ENCODE data around the gene POLR3A.

Gene POLR3A

DNA sequence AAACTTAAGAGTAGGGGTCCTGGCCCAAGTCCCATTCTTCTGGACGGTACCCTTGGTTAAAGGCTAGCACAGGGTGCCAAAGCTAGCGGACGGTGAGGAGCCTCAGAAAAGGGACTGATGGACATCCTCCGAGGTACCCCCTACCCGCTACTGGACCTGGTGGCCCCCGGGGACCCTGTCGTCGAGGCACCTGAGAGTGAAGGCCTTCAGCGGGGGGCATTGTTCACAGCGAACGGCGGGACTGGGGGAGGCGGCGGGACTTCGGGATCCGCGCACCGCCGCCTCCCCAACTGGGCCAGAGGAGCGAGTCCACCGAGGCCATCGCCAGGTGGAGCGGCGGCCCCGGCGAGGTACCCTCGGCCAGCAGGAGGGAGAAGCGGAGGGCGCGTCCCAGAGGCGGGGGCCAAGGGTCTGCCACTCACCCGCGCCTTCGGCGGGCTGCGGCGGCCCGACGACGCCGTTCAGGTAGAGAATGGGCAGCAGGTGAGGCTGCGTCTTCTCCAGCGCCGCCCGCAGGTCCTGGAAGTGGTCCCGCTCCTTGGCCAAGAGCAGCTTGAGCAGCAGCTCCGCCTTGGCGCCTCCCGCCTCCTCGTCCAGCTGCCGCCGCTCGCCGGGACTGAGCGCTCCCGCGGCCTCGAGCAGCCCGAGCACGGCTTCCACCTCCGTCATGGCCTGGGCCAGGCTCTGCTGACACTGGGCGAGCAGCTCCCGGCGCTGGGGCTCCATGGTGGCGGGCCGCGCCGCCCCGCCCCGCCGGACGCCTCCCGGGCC is 103.3 kb downstream of the POLR3A start:
- Histone ChIP-seq H3K36me3 (ENCODE audit: control insufficient read depth in 4 of 4, insufficient read depth in 4 of 4, low read length in 3 of 4) (no peaks in the 10 kb centered on the region), H3K4me1 (ENCODE audit: control extremely low read depth in 1 of 4, control insufficient read depth in 4 of 4, insufficient read depth in 4 of 4, low read length in 3 of 4) (peaks cover 0 to 20% (median 18%) of the 10 kb centered on the region in 4 experiments), H3K4me3 (ENCODE audit: control insufficient read depth in 1 of 7, extremely low read depth in 1 of 7, insufficient read depth in 4 of 7, low read depth in 2 of 7, low read length in 6 of 7) (peak overlapping the region; percentile 57 to 84 (median 71)), H3K27me3 (replicated peaks in 2 of 5; ENCODE audit: control insufficient read depth in 4 of 5, insufficient read depth in 5 of 5, low read length in 4 of 5) (peaks cover 11 to 52% (median 30%) of the 10 kb centered on the region in 5 experiments), H3K9me3 (ENCODE audit: control extremely low read depth in 1 of 5, control insufficient read depth in 4 of 5, insufficient read depth in 2 of 5, low read depth in 1 of 5, low read length in 4 of 5) (no peaks in the 10 kb centered on the region), H3K27ac (ENCODE audit: insufficient read depth in 1 of 2, low read depth in 1 of 2, low read length in 2 of 2, poor library complexity in 1 of 2, severe bottlenecking in 2 of 2) (peak overlapping the region in 1 of 2 experiments; percentile 5)
- 2% methylated on average over 72 of the region's 73 CpGs for WGBS (ENCODE audit: insufficient coverage)
- POLR2A ChIA-PET = no interaction called here
- CTCF ChIA-PET = interaction anchor here (0.7 to 0.9 kb wide), 2 partner anchors 9 to 27 kb away, joined by 3 read pairs; no protein-coding TSS in a partner anchor
- DNase-seq = peak in 2 of 3 donors; percentile 45 to 60

DNA sequence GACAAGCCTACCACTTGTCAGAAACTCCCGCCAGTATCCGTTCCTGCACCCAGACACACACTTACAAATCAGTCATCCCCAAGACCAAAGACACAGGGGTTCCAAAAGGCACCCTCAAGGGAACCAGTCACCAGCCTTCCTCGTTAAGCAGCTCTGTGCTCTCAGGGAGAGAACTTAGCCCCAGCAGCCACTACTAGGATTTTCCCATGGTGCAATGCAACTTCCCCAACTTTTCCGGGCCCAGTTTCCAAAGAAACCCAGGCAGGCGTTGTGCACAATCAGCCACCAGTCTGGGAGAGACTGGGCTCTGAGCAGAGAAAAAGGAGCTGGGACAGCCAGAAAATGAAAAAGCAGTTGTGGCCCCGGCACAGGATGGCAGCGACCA is 103.9 kb downstream of the POLR3A start:
- Histone ChIP-seq H3K4me1 (ENCODE audit: control extremely low read depth in 1 of 4, control insufficient read depth in 4 of 4, insufficient read depth in 4 of 4, low read length in 3 of 4) (peaks cover 0 to 20% (median 18%) of the 10 kb centered on the region in 4 experiments), H3K27ac (ENCODE audit: insufficient read depth in 1 of 2, low read depth in 1 of 2, low read length in 2 of 2, poor library complexity in 1 of 2, severe bottlenecking in 2 of 2) (peak overlapping the region in 1 of 2 experiments; percentile 5), H3K36me3 (ENCODE audit: control insufficient read depth in 4 of 4, insufficient read depth in 4 of 4, low read length in 3 of 4) (no peaks in the 10 kb centered on the region), H3K4me3 (ENCODE audit: control insufficient read depth in 1 of 7, extremely low read depth in 1 of 7, insufficient read depth in 4 of 7, low read depth in 2 of 7, low read length in 6 of 7) (peak overlapping the region in 6 of 7 experiments; percentile 57 to 84 (median 72)), H3K9me3 (ENCODE audit: control extremely low read depth in 1 of 5, control insufficient read depth in 4 of 5, insufficient read depth in 2 of 5, low read depth in 1 of 5, low read length in 4 of 5) (no peaks in the 10 kb centered on the region), H3K27me3 (replicated peaks in 2 of 5; ENCODE audit: control insufficient read depth in 4 of 5, insufficient read depth in 5 of 5, low read length in 4 of 5) (peaks cover 11 to 52% (median 30%) of the 10 kb centered on the region in 5 experiments)
- no peak for DNase-seq
- POLR2A ChIA-PET = no interaction called here
- CTCF ChIA-PET = interaction anchor here (0.7 kb wide), 1 partner anchor 10 kb away, joined by 3 read pairs; no protein-coding TSS in a partner anchor
- 29% methylated on average over 7 of the region's 7 CpGs for WGBS (ENCODE audit: insufficient coverage)

GRCh38 chr10:77922566-77923179 is 106.6 kb downstream of the POLR3A start:
- peaks cover 8 to 28% (median 21%) of the 10 kb centered on the region in 5 experiments for H3K27me3 ChIP-seq (replicated peaks in 2 of 5; ENCODE audit: control insufficient read depth in 4 of 5, insufficient read depth in 5 of 5, low read length in 4 of 5)
- H3K4me1 ChIP-seq (ENCODE audit: control extremely low read depth in 1 of 4, control insufficient read depth in 4 of 4, insufficient read depth in 4 of 4, low read length in 3 of 4) = peaks cover 0 to 20% (median 18%) of the 10 kb centered on the region in 4 experiments
- no peak overlapping the region for H3K27ac ChIP-seq (ENCODE audit: insufficient read depth in 1 of 2, low read depth in 1 of 2, low read length in 2 of 2, poor library complexity in 1 of 2, severe bottlenecking in 2 of 2)
- DNase-seq = no peak
- POLR2A ChIA-PET = no interaction called here
- WGBS (ENCODE audit: insufficient coverage) = 86% methylated on average over 5 of the region's 8 CpGs
- no peaks in the 10 kb centered on the region for H3K36me3 ChIP-seq (ENCODE audit: control insufficient read depth in 4 of 4, insufficient read depth in 4 of 4, low read length in 3 of 4)
- H3K9me3 ChIP-seq (ENCODE audit: control extremely low read depth in 1 of 5, control insufficient read depth in 4 of 5, insufficient read depth in 2 of 5, low read depth in 1 of 5, low read length in 4 of 5) = no peaks in the 10 kb centered on the region
- no peak overlapping the region for H3K4me3 ChIP-seq (ENCODE audit: control insufficient read depth in 1 of 7, extremely low read depth in 1 of 7, insufficient read depth in 4 of 7, low read depth in 2 of 7, low read length in 6 of 7)
- CTCF ChIA-PET = no interaction called here

DNA sequence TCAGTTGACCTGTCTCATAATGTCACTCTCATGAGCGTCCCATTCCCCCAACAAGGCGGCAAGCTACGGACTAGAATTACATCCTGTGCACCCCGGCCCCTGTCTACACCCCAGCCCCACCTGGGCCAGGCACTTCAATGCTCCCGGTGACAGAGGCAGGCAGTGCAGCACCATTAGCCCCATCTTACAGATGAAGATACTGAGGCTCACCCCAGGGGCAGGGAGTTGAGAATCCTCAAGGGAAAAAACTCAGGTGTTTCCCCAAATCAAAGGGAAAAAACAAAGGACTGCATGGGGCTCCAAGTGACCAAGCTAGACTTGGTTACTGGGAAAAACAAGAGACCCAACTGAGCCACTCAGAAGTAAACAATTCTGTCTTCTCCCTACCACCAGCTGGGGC is 107.3 kb downstream of the POLR3A start:
- no peak overlapping the region for H3K27ac ChIP-seq (ENCODE audit: insufficient read depth in 1 of 2, low read depth in 1 of 2, low read length in 2 of 2, poor library complexity in 1 of 2, severe bottlenecking in 2 of 2)
- POLR2A ChIA-PET = no interaction called here
- H3K36me3 ChIP-seq (ENCODE audit: control insufficient read depth in 4 of 4, insufficient read depth in 4 of 4, low read length in 3 of 4) = no peaks in the 10 kb centered on the region
- no peak for DNase-seq
- WGBS (ENCODE audit: insufficient coverage) = 95% methylated on average over 3 of the region's 5 CpGs
- H3K9me3 ChIP-seq (ENCODE audit: control extremely low read depth in 1 of 5, control insufficient read depth in 4 of 5, insufficient read depth in 2 of 5, low read depth in 1 of 5, low read length in 4 of 5) = no peaks in the 10 kb centered on the region
- peaks cover 6 to 22% (median 15%) of the 10 kb centered on the region in 5 experiments for H3K27me3 ChIP-seq (replicated peaks in 2 of 5; ENCODE audit: control insufficient read depth in 4 of 5, insufficient read depth in 5 of 5, low read length in 4 of 5)
- peaks cover 0 to 14% (median 13%) of the 10 kb centered on the region in 4 experiments for H3K4me1 ChIP-seq (ENCODE audit: control extremely low read depth in 1 of 4, control insufficient read depth in 4 of 4, insufficient read depth in 4 of 4, low read length in 3 of 4)
- no peak overlapping the region for H3K4me3 ChIP-seq (ENCODE audit: control insufficient read depth in 1 of 7, extremely low read depth in 1 of 7, insufficient read depth in 4 of 7, low read depth in 2 of 7, low read length in 6 of 7)
- CTCF ChIA-PET = no interaction called here

- Histone ChIP-seq H3K36me3 (ENCODE audit: control insufficient read depth in 4 of 4, insufficient read depth in 4 of 4, low read length in 3 of 4) (no peaks in the 10 kb centered on the region), H3K4me3 (ENCODE audit: control insufficient read depth in 1 of 7, extremely low read depth in 1 of 7, insufficient read depth in 4 of 7, low read depth in 2 of 7, low read length in 6 of 7) (no peak overlapping the region), H3K27me3 (replicated peaks in 2 of 5; ENCODE audit: control insufficient read depth in 4 of 5, insufficient read depth in 5 of 5, low read length in 4 of 5) (peaks cover 6 to 18% (median 14%) of the 10 kb centered on the region in 5 experiments), H3K9me3 (ENCODE audit: control extremely low read depth in 1 of 5, control insufficient read depth in 4 of 5, insufficient read depth in 2 of 5, low read depth in 1 of 5, low read length in 4 of 5) (no peaks in the 10 kb centered on the region), H3K27ac (ENCODE audit: insufficient read depth in 1 of 2, low read depth in 1 of 2, low read length in 2 of 2, poor library complexity in 1 of 2, severe bottlenecking in 2 of 2) (no peak overlapping the region), H3K4me1 (ENCODE audit: control extremely low read depth in 1 of 4, control insufficient read depth in 4 of 4, insufficient read depth in 4 of 4, low read length in 3 of 4) (peaks cover 0 to 13% (median 12%) of the 10 kb centered on the region in 4 experiments)
- DNase-seq = no peak
- CTCF ChIA-PET = no interaction called here
- WGBS (ENCODE audit: insufficient coverage) = 94% methylated on average over 6 of the region's 7 CpGs
- POLR2A ChIA-PET = no interaction called here
Observed at GRCh38 chr10:77921395-77921794, 107.9 kb downstream of the POLR3A start.

DNA sequence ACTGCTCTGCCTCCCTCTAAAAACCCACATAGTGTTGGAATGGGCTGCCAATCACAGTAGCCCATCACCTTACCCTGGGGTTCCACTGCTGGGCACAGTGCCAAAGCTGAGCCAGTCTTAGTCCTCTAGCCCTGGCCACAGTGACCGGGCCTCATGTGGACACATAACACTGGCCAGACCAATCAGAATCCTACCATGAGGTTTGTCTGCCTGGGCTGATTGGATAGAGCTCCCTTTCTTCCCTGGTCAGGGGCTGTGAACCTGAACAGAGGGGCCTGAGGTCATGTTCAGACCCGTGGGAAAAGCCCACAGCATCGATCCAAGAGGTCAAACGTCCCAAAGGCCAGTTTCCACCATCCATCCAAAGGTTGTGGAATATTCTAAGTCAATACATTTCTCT is 108.8 kb downstream of the POLR3A start:
- peaks cover 0 to 6% (median 4%) of the 10 kb centered on the region in 4 experiments for H3K4me1 ChIP-seq (ENCODE audit: control extremely low read depth in 1 of 4, control insufficient read depth in 4 of 4, insufficient read depth in 4 of 4, low read length in 3 of 4)
- WGBS (ENCODE audit: insufficient coverage) = 80% methylated on average over 4 of the region's 4 CpGs
- no peak for DNase-seq
- no peak overlapping the region for H3K4me3 ChIP-seq (ENCODE audit: control insufficient read depth in 1 of 7, extremely low read depth in 1 of 7, insufficient read depth in 4 of 7, low read depth in 2 of 7, low read length in 6 of 7)
- ChIA-PET POLR2A (no interaction called here), CTCF (no interaction called here)
- no peak overlapping the region for H3K27ac ChIP-seq (ENCODE audit: insufficient read depth in 1 of 2, low read depth in 1 of 2, low read length in 2 of 2, poor library complexity in 1 of 2, severe bottlenecking in 2 of 2)
- no peaks in the 10 kb centered on the region for H3K9me3 ChIP-seq (ENCODE audit: control extremely low read depth in 1 of 5, control insufficient read depth in 4 of 5, insufficient read depth in 2 of 5, low read depth in 1 of 5, low read length in 4 of 5)
- H3K27me3 ChIP-seq (replicated peaks in 2 of 5; ENCODE audit: control insufficient read depth in 4 of 5, insufficient read depth in 5 of 5, low read length in 4 of 5) = peaks cover 5 to 11% (median 10%) of the 10 kb centered on the region in 5 experiments
- no peaks in the 10 kb centered on the region for H3K36me3 ChIP-seq (ENCODE audit: control insufficient read depth in 4 of 4, insufficient read depth in 4 of 4, low read length in 3 of 4)

DNA sequence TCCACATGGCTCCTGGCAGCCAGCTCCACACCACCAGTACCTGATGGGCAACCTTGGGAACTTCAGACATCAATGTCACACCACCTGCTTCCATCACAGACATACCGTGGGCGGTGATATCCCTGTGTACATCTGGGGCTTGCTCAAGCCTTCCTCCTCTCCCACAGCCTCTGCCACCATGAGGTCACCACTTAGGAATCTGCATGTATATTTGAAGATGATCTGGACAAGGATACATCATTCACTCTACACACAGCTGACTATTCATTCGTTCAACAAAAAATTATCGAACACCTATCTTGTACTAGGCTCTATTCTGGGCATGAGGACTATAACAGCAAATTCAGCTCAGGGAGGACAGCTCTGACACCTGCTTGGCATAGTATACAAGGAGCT is 109.6 kb downstream of the POLR3A start:
- no peaks in the 10 kb centered on the region for H3K4me1 ChIP-seq (ENCODE audit: control extremely low read depth in 1 of 4, control insufficient read depth in 4 of 4, insufficient read depth in 4 of 4, low read length in 3 of 4)
- H3K27me3 ChIP-seq (replicated peaks in 2 of 5; ENCODE audit: control insufficient read depth in 4 of 5, insufficient read depth in 5 of 5, low read length in 4 of 5) = peaks cover 0 to 5% (median 3%) of the 10 kb centered on the region in 5 experiments
- no peak overlapping the region for H3K27ac ChIP-seq (ENCODE audit: insufficient read depth in 1 of 2, low read depth in 1 of 2, low read length in 2 of 2, poor library complexity in 1 of 2, severe bottlenecking in 2 of 2)
- H3K36me3 ChIP-seq (ENCODE audit: control insufficient read depth in 4 of 4, insufficient read depth in 4 of 4, low read length in 3 of 4) = no peaks in the 10 kb centered on the region
- no peaks in the 10 kb centered on the region for H3K9me3 ChIP-seq (ENCODE audit: control extremely low read depth in 1 of 5, control insufficient read depth in 4 of 5, insufficient read depth in 2 of 5, low read depth in 1 of 5, low read length in 4 of 5)
- no peak for DNase-seq
- WGBS (ENCODE audit: insufficient coverage) = 100% methylated on average over 1 of the region's 4 CpGs
- ChIA-PET POLR2A (no interaction called here), CTCF (no interaction called here)
- H3K4me3 ChIP-seq (ENCODE audit: control insufficient read depth in 1 of 7, extremely low read depth in 1 of 7, insufficient read depth in 4 of 7, low read depth in 2 of 7, low read length in 6 of 7) = no peak overlapping the region
